HG03520 (cell line): ENCODE measurements around the gene ARHGEF7.
"Not testable (repeated sequence)": the region's sequence is repeated elsewhere in the genome, so short reads cannot be mapped to it uniquely, and the experiment has no call there.

Experiments
- ATAC-seq: cut with Tn5 transposase; IDR thresholded peaks from one replicate; pipeline ENCODE4 v1.9.1; 2021; ENCODE audit warnings: mild to moderate bottlenecking, moderate library complexity; ENCODE audit not compliant: unreplicated experiment

ARHGEF7 gene

DNA sequence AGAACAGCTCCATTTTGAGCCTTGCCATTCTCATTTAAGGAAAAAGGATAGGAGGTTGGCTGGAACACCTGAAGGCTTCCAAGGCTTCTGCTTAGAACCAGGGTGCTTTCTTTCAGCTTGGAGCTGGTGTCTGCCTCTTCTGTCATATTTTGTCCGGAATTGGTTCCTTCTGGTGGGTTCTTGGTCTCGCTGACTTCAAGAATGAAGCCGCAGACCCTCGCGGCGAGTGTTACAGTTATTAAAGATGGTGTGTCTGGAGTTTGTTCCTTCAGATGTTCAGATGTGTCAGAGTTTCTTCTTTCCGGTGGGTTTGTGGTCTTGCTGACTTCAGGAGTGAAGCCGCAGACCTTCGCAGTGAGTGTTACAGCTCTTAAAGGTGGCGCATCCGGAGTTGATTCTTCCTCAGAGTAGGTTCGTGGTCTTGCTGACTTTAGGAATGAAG lies 74.0 kb downstream of the ARHGEF7 start:
- ATAC-seq, result not testable (repeated sequence)

DNA sequence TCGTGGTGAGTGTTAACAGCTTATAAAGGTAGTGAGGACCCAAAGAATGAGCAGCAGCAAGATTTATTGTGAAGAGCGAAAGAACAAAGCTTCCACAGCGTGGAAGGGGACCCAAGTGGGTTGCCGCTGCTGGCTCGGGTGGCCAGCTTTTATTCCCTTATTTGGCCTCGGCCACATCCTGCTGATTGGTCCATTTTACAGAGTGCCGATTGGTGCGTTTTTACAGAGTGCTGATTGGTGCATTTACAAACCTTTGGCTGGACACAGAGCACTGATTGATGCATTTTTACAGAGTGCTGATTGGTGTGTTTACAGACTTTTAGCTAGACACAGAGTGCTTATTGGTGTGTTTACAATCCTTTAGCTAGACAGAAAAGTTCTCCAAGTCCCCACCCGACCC lies 74.4 kb downstream of the ARHGEF7 start:
- ATAC-seq, result not testable (repeated sequence)

DNA sequence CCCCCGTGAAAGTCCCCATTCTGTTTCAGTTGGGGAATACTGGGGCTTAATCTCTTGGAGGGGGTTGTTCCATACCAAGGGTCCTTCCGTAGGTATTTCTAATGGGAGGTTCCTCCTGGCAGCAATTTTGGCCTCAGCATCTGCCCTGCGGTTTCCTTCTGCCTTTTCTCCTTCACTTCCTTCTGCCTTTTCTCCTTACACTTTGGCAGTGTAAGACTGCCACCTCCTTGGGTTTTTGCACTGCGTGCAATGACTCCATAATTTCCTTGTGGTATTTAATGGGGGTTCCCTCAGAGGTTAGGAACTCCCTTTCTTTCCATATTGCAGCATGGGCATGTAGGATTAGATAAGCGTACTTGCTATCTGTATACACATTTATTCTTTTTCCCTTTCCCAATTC lies 78.1 kb downstream of the ARHGEF7 start:
- not testable (repeated sequence) for ATAC-seq

DNA sequence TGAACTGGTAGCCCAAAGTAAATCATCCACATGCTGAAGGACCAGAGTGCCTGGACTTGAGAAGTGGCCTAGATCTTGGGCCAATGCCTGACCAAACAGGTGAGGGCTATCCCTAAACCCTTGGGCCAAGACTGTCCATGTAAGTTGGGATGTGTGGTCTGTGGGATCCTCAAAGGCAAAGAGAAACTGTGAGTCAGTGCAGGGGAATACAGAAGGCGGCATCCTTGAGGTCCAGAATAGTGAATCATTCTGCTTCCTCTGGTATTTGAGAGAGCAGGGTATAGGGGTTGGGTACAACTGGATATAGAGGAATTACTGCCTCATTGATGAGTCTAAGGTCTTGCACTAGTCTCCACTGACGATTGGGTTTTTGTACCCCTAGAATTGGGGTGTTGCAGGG lies 79.5 kb downstream of the ARHGEF7 start:
- ATAC-seq, result not testable (repeated sequence)

DNA sequence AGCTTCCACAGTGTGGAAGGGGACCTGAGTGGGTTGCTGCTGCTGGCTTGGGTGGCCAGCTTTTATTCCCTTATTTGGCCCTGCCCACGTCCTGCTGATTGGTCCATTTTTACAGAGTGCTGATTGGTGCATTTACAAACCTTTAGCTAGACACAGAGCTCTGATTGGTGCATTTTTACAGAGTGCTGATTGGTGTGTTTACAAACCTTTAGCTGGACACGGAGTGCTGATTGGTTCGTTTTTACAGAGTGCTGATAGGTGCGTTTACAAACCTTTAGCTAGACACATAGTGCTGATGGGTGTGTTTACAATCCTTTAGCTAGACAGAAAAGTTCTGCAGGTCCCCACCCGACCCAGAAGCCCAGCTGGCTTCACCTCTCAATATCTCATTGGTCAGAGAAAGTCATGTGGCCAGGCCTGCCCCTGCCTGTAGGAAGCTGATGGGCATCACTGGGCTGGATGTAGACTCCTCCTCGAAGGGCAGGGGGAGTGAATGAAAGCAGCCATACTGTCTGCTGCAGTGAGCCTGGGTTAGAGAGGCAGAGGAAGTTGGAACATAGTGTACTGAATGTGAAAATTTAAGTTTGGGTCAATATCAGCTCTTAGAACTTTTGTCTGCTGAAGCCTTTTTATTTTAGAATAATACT lies 83.7 kb downstream of the ARHGEF7 start:
- not testable (repeated sequence) for ATAC-seq

DNA sequence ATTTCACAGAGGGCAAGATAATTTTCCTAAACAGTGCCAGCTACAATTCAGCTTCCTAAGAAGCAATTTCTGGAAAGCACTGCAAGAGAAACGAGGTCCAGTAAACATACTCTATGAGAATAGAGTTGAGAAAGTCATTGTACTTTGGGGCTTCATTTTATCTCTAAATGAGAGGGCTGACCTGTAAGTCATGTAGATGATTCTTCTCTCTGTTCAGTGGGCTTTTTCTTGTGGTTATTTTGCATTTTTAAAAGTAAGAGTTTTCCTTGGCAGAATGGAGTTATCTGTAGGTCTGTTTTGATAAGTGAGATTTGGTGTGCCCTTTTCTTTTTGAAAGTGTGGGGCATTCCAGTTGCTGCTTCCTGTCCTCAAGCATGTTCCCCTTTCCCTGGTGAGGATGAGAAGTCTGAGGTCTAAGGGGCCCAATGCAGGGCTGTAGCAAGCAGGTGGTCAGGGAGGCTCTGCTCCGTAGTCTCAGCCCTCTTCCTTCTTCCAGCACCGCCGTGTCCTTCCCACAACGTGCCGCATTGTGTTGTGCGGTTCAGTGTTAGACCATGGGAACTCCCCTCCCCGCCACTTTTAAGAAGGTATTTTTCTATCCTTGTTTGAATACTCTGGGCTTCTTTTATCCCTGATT lies 86.3 kb downstream of the ARHGEF7 start:
- no peak for ATAC-seq

DNA sequence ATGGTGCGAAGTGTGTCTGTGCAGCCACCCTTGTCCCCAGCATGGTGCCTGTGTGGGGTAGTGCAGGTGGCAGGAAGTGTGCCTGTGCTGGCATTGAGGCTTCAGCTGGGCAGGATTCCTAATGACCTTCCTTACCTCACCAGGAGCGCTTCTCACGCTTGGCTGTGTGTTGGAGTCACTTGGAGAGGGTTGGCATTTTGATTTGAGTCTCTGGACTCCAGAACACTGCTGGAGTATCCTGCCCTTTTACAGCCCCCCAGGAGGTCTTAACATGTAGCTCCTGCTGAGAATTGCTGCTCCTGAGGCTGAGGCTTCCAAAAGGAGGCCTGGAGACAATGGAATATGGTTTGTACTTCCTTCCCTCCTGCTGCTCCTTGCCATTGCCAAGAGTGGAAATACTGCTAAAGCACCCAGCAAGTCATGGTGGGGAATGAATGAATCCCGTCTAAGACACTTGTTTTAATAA lies 87.1 kb downstream of the ARHGEF7 start:
- no peak for ATAC-seq

DNA sequence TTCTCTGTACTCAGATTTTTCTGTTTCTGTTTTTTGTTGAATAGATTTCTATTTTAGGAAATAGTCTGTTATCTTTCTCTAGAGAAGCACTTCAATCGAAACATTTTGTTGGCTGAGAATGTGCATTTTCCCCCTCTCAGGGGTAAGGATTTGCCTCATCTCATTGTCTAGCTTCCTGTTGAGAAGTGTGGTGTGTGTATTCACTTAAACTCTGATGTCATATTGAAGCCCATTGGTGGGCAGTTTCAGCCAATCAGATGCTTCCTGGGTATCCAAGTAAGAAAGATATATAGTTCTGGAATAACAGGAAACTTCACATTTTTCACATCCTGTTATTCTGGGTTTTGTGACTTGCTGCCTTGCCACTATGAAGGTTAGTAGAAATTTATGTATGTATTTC lies 87.6 kb downstream of the ARHGEF7 start:
- peak; percentile 75 for ATAC-seq

DNA sequence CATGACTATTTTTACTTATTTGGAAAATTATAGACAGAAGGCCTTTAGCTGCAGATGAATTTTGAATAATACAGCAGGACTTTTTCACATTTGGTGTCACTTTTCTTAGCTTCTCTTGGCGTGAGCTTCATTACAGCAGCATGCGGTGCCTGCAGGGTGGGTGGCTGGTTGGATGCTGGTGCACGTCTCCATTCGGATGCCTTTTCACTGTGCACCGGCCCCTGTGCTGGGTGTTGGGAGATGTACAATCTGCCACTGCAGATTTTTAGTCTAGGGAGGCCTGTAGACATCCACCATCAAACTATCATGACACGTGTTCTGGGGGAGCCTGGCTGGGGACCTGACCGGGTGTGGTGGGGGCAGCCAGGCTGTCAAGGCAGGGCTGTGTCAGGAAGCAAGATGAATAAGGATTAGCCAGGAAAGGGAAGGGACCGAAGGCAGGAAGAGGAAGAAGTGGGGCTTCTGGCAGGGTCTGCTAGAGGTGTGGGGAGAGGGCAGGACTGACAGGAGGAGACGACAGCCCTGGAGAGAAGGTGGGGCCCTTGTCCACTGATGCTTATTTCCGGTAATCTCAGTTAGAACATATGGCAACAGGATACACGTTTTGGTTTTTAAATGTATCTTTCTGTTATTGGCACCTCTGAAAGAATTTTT lies 88.8 kb downstream of the ARHGEF7 start:
- no peak for ATAC-seq

DNA sequence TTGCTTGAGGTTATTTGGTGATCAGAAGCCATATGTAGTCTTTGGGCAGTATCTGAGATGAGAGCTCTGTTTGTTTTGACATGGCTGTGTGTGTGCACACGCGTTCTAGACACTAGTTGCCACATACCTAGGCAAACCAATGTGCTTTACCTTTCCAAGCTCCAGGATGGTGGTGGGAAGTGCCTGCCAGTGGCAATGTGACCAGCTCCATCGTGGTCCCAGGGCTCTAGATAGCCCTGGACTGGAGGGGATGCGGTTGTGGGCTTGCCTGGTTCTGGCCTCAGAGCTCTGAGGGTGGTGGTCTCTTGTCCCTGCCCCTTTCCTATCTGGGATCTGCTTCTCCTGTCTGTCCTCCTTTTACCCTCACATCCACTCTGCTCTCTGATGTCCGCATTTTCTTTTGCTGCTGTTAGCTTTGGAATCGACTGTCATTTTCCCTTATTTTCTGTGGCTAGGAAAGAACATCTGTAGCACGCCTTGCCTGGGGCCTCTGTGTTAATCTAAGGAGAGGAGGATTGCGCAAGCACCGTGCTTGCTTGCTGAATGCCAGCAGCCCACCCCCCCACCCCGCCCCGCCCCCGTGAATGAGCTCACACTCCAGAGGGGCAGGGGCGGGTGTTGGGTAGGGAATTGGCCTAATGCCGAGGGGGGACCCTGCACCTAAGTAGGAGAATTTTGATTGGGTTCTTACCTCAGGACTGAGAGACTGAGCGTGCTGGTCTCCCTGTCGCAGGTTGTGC lies 89.5 kb downstream of the ARHGEF7 start:
- no peak for ATAC-seq

DNA sequence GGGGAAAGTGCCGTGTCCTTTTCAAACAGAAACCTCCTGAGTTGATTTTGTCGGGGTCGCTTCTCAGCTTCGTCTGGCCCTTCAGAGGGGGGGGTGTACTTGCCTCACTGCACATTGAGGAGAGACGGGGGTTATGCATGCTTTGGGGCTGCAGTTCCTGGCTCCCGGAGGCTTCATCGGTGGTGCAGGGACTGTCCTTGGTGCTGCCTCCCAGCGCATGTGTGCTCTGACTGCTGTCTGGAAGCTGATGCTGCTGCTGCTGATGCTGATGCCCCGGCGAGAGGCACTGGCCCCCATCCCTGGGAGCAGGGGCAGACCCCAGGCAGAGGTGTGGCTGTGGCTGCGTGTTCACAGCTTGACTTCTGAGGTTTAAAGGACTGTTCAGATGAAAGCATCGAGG lies 91.0 kb downstream of the ARHGEF7 start:
- ATAC-seq, result no peak

DNA sequence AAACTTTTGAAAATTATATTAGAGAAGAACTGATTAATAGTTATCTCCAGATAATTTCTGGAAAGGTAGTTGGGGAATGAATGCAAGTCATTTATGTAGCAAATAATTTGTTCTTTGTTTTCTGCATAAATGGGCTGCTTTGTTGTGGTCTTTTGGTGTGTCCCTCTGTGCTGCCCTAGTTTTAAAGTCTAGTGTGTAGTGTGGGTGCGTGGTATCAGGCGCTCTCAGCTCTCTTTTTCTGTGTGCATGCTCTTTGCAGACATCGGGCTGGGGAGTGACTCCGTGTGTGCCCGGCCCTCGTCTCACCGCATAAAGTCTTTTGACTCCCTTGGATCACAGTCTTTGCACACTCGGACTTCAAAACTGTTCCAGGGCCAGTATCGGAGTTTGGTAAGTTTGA lies 94.5 kb downstream of the ARHGEF7 start:
- no peak for ATAC-seq

DNA sequence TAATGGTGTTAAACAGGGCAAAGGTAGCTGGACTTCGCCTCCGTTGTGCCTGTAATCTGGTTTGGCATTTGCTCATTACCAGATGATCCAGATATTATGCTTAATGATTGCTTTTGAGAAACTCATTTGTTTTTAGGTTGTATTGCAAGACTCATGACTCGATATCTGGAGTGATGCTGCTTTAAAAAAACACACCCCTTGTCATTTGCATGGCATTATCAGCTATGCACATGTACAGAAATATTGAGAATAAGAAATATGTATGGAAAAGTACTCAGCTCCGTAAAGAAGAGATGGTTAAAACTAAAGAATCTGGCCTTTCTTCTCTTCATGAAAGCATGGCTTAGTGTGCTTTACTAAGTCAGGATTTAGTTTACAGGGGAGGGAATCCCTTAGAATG lies 95.0 kb downstream of the ARHGEF7 start:
- no peak for ATAC-seq

DNA sequence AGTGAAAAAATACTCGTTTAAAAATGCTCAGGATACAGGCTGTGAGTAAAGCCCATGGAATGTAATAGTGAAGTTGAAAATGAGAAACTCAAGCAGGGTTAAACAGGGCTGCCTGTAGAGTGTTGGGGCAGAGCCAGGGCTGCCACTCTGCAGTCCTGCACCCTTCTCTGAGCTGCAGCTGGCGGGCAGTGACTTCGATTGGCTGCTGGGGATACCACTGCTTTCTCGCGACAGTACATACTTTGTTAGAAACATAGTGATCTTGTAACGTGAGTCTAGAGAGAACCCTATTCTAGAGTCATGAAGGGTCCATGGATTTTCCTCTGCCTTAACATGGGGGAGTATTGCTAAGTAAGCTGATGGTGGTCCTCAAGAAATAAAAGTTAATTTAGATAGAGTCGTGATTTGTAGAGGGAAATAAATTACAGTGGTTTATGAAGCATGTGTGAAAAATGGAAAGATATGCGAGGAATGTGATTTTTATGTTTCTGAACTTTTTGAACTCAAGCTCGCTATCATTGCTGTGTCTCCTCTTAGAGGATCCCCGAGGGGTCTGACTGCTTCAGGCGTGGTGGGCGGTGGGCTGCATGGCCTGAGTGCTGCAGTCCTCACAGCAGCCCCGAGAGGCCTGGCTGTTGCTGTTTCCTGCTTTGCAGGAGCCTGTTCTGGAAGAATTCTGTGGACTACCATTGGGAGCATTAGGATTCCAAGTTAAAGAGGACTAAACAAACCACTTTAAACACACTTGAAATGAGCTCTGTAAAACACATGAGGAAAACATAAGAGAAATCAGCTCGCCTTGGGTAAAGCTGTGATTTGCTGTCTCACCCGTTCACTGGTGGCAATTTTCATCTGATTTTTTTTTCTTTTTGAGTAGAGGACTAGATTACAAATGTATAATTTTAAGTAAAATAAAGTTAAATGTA lies 95.7 kb downstream of the ARHGEF7 start:
- ATAC-seq, result no peak

DNA sequence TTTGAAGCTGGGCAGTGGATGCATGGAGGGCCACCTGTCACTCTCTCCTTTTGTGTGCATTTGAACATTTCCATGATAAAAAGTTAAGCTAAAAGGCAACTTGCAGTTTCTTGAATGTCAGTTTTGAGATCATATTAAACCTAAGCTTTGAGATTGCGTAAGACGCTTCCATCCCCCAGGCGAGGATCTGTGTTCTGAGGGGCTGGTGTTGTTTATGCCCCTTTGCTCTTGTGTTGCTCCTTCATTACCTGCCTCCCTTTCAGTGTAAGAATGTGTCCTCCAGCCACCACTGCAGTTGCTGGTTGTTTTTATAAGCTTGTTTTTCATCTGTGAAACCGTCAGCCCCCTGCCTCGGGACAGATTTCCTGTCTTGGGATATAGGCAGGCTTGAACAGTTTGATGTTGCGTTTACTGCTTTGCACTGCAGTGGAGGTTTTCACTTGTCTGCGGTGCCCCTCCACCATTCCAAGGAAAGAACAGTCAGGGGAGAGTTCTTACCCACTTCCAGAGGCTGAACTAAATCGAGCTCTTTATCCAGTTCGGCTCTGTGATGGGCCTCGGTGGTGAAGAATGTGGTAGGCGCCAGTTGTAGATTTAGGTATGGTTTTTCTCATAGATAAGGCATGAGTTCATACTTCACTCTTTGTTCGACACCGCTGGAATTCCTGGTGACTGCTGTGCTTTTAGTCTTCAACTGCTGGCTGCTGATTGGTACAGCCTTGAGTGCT lies 96.8 kb downstream of the ARHGEF7 start:
- no peak for ATAC-seq

DNA sequence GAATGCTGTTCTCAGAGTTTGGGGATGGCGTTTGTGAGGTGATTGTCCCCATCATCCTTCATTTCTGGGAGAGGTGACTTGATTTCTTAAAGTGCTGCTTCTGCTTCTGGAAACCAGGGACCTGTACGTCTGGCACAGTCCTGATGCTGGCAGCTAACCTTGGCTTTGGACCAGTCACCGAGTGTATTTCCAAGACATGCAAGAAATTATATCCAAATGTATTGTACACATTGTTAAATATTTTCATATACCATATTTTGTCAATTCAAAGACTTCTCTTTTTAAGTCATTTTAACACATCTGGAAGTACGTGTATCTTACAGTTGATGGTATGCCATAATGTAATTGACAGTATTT lies 97.4 kb downstream of the ARHGEF7 start:
- no peak for ATAC-seq

DNA sequence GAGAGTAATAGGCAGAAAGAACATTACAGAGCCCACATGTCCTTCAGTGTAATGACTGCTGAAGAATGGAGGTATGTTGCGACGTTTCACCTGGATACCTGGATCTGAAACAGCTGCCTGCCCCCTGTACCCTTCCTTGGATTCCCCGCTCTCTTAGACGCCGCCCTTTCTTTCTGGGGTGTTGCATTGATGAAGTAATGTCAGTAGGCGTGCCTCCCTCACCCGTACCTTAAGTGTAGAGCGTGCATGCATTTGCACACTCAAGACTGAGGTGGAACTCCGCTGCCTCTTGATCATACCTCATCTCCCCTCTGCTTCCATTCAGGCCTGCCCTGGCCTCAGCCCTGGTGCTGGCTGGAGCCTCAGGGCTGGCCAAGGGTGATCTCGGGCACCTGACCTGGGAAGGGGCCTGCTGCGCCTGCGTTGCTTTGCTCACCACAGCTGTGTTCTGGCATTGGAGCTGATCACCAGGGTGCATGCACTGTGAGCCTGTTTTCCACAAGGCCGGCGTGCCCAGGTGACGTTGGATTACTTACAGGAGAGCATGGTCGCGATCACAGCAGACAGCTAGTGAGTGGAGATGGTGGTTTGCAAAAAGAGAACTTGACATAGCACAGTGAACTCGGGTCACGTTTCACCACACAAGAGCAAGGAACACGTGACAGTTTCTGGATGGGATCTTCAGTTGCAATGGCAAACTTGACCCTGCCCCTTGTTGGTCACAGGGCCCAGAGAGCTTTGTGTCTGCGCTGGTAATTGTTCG lies 99.0 kb downstream of the ARHGEF7 start:
- ATAC-seq, result no peak

DNA sequence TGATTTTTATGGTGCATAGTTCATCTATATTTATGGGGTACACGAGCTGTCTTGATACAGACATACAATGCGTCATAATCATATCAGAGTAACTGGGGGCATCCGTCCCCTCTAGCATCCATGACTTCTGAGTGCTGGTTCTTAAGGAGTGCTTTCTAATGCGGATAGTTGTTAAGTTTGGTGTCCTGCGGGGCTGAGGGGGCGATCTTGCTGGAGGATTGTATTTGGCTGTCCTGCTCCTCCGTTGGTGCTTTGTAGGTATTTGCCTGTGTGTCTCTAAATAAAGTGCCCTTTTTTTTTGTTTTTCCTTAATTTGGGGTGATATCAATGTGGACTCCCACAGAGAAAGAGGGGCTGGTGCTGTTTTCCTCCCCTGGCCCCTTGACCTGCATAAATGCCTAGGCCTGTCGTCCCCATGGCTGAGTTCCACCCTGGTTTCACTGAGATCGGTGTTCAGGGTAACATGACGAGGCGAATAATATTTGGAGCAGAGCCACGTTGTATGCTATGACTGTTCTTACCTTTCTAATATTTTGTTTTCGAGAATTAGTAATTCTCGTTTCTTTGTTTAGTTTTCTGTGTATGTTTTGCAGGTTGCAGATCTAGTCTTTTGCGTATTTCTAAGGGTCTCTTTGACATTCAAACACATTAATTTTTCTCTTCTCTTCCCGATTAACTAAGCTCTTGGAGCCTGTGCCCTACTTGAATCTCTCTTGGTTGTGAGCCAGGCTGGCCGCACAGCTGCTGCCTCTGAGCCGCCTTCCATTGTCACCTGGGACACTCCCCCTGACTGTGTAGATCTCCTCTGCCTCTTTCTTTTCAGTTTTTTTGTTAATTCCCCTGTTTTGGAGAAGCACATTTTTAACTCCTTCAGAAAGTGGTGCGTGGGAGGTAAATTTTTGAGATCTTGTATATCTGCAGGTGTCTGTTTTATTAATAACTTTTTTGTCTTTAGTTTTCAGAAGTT lies 100.3 kb downstream of the ARHGEF7 start:
- no peak for ATAC-seq
